Ovary (tissue), 3 donors: ENCODE data around the gene GTF2A2.
"Not testable (repeated sequence)": the region's sequence is repeated elsewhere in the genome, so short reads cannot be mapped to it uniquely, and the experiment has no call there.

Source experiments
- POLR2A ChIP-seq: fragments of 450-650 bp; IDR thresholded peaks from one replicate; pipeline ENCODE4 v1.6.1; 2017; ENCODE audit warnings: antibody characterized with exemption, mild to moderate bottlenecking, moderate library complexity
- TF ChIP-seq, protein P1 (sequence below), 3 donors: fragments of 450-650 bp in 2 of 3; fragments of 200-600 bp in 1 of 3; IDR thresholded peaks; one replicate each; pipeline versions ENCODE4 v1.5.1 to v1.8.0; 2016 to 2022; ENCODE audit warnings: antibody characterized with exemption in 3 of 3, mild to moderate bottlenecking in 1 of 3
- donor health status: DM: no; HTN: no; CAD: no.

DNA sequence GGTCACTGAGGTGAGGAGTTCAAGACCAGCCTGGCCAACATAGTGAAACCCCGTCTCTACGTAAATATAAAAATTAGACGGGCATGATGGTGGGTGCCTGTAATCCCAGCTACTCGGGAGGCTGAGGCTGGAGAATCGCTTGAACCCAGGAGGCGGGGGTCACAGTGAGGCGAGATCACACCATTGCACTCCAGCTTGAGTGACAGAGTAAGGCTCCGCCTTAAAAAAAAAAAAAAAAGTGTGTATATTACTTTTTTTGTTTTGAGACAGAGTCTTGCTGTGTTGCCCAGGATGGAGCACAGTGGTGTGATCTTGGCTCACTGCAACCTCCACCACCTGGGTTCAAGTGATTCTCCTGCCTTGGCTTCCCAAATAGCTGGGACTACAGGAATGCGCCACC lies 11.5 kb downstream of the GTF2A2 start:
- not testable (repeated sequence) for TF ChIP-seq POLR2A
- TF ChIP-seq, protein P1, sequence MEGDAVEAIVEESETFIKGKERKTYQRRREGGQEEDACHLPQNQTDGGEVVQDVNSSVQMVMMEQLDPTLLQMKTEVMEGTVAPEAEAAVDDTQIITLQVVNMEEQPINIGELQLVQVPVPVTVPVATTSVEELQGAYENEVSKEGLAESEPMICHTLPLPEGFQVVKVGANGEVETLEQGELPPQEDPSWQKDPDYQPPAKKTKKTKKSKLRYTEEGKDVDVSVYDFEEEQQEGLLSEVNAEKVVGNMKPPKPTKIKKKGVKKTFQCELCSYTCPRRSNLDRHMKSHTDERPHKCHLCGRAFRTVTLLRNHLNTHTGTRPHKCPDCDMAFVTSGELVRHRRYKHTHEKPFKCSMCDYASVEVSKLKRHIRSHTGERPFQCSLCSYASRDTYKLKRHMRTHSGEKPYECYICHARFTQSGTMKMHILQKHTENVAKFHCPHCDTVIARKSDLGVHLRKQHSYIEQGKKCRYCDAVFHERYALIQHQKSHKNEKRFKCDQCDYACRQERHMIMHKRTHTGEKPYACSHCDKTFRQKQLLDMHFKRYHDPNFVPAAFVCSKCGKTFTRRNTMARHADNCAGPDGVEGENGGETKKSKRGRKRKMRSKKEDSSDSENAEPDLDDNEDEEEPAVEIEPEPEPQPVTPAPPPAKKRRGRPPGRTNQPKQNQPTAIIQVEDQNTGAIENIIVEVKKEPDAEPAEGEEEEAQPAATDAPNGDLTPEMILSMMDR (IDR thresholded peaks at IDR 0.05) = not testable (repeated sequence)
